Activated CD4-positive, alpha-beta T cell treated with anti-CD3 and anti-CD28 coated beads, Interleukin-2, Interleukin-4, amounts not matched to agents 100 ng/mL and 50 ng/mL, durations not matched to agents 16 hours and 8 hours (primary cell): ENCODE results near the gene NCKAP5.

ENCODE experiments used
- DNase-seq: peaks from one replicate; pipeline ENCODE4 v3.0.0-alpha.2; 2020; ENCODE audit warnings: low spot score

Gene NCKAP5

GRCh38 chr2:132797556-132797955, 770.7 kb downstream of the NCKAP5 start:
- no peak for DNase-seq

GRCh38 chr2:132797071-132797470, 771.2 kb downstream of the NCKAP5 start:
- DNase-seq = no peak

GRCh38 chr2:132795220-132795619, 773.0 kb downstream of the NCKAP5 start:
- DNase-seq = no peak

GRCh38 chr2:132793532-132793931, 774.7 kb downstream of the NCKAP5 start:
- DNase-seq = no peak

GRCh38 chr2:132790207-132790785, 778.0 kb downstream of the NCKAP5 start:
- DNase-seq = no peak

- no peak for DNase-seq
Observed at GRCh38 chr2:132789066-132789465, 779.2 kb downstream of the NCKAP5 start.

GRCh38 chr2:132788310-132788838, 779.9 kb downstream of the NCKAP5 start:
- no peak for DNase-seq

GRCh38 chr2:132783883-132784282, 784.4 kb downstream of the NCKAP5 start:
- no peak for DNase-seq

- no peak for DNase-seq
Observed at GRCh38 chr2:132782176-132782783, 786.0 kb downstream of the NCKAP5 start.

- no peak for DNase-seq
Observed at GRCh38 chr2:132780651-132781050, 787.6 kb downstream of the NCKAP5 start.

GRCh38 chr2:132779206-132779721, 789.0 kb downstream of the NCKAP5 start:
- no peak for DNase-seq

- no peak for DNase-seq
Observed at GRCh38 chr2:132776287-132776686, 792.0 kb downstream of the NCKAP5 start.

GRCh38 chr2:132774189-132774588, 794.1 kb downstream of the NCKAP5 start:
- DNase-seq = no peak

GRCh38 chr2:132773331-132773730, 794.9 kb downstream of the NCKAP5 start:
- DNase-seq = no peak

- no peak for DNase-seq
Observed at GRCh38 chr2:132772340-132772739, 795.9 kb downstream of the NCKAP5 start.

- DNase-seq = no peak
Observed at GRCh38 chr2:132766573-132766972, 801.7 kb downstream of the NCKAP5 start.

- no peak for DNase-seq
Observed at GRCh38 chr2:132761437-132761836, 806.8 kb downstream of the NCKAP5 start.

- DNase-seq = no peak
Observed at GRCh38 chr2:132760971-132761370, 807.3 kb downstream of the NCKAP5 start.

GRCh38 chr2:132760405-132760804, 807.9 kb downstream of the NCKAP5 start:
- no peak for DNase-seq

- no peak for DNase-seq
Observed at GRCh38 chr2:132758995-132759394, 809.3 kb downstream of the NCKAP5 start.

GRCh38 chr2:132757676-132758075, 810.6 kb downstream of the NCKAP5 start:
- DNase-seq = no peak

GRCh38 chr2:132757002-132757589, 811.2 kb downstream of the NCKAP5 start:
- DNase-seq = no peak

- no peak for DNase-seq
Observed at GRCh38 chr2:132754867-132755472, 813.3 kb downstream of the NCKAP5 start.
